Suprapubic skin (tissue), 4 donors: ENCODE results near the gene MIER2.

Source experiments
- CTCF ChIP-seq, 2 donors: fragments of 200-600 bp in 1 of 2; fragments of 450-650 bp in 1 of 2; sonication (generic) in 1 of 2; IDR thresholded peaks; one replicate each; pipeline ENCODE4 v1.5.1; 2016 to 2019; ENCODE audit warnings: antibody characterized with exemption in 2 of 2, mild to moderate bottlenecking in 1 of 2, moderate library complexity in 1 of 2
- POLR2A ChIP-seq, 2 donors: fragments of 450-650 bp; IDR thresholded peaks; one replicate each; pipeline ENCODE4 v1.6.1; 2017; ENCODE audit warnings: antibody characterized with exemption in 2 of 2, mild to moderate bottlenecking in 2 of 2, moderate library complexity in 2 of 2
- POLR2AphosphoS5 ChIP-seq, 3 donors: sonication (generic); formaldehyde crosslinking; IDR thresholded peaks; one replicate each; pipeline ENCODE4 v1.6.1; 2017; ENCODE audit warnings: antibody characterized with exemption in 3 of 3

- TF ChIP-seq CTCF (IDR thresholded peaks at IDR 0.05), result no peak
- no peak for TF ChIP-seq POLR2AphosphoS5 (IDR thresholded peaks at IDR 0.05)
- no peak for TF ChIP-seq POLR2A (IDR thresholded peaks at IDR 0.05)
Measured at GRCh38 chr19:355134-355533, 10.5 kb upstream of the MIER2 start.
